DND-41 (cell line): ENCODE data around the gene KRT71.

Experiments
- CTCF ChIP-seq: IDR thresholded peaks from 2 replicates; pipeline ENCODE4 v1.5.1; 2012; ENCODE audit warnings: borderline replicate concordance, low read length, moderate library complexity, mild to moderate bottlenecking; ENCODE audit not compliant: poor library complexity, severe bottlenecking; ENCODE audit errors: extremely low read depth
- EZH2 ChIP-seq: IDR thresholded peaks from 3 replicates; pipeline ENCODE4 v1.6.1; 2012; ENCODE audit warnings: borderline replicate concordance, low read depth, mild to moderate bottlenecking, moderate library complexity, low read length, inconsistent platforms; ENCODE audit not compliant: severe bottlenecking

DNA sequence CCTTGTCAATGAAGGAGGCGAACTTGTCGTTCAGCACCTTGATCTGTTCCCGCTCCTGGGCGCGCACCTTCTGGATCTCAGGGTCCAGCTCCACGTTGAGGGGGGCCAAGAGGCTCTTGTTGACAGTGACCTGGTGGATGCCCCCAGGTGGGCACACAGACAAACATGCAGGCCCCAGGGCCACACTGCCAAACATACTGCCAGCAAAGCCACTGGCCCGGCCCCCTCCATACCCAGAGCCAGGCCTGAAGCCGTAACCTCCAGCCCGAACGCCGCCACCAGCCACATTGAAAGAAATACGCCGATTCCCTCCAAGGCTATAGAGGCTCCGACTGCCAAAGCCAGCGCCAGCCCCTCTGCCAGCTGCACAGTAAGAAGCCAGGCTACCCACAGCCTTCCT, 20.4 kb upstream of the KRT71 start:
- TF ChIP-seq EZH2 = no peak
- TF ChIP-seq CTCF = no peak
